T-helper 2 cell treated with Interferon-gamma antibody and Interleukin-4, amounts not matched to agents 100 ng/mL and 5 ng/mL, for 36 hours (primary cell): Measurements from ENCODE around the gene GPX6. TPM values are rescaled to one million over a fixed set of nuclear protein-coding genes. Genes with fewer than 3 reads are reported as not detected.
"Not testable (repeated sequence)": the region's sequence is repeated elsewhere in the genome, so short reads cannot be mapped to it uniquely, and the experiment has no call there.

ENCODE experiments used
- intact Hi-C: fragments of 100-400 bp; cut with micrococcal nuclease; formaldehyde crosslinking; loops from one replicate; pipeline ENCODE4 v1.15.1; 2023
- total RNA-seq: library from RNA; stranded (reverse); gene quantifications from 2 replicates; pipeline ENCODE4 v1.2.3, GENCODE V29; 2022

The GPX6 gene, protein sequence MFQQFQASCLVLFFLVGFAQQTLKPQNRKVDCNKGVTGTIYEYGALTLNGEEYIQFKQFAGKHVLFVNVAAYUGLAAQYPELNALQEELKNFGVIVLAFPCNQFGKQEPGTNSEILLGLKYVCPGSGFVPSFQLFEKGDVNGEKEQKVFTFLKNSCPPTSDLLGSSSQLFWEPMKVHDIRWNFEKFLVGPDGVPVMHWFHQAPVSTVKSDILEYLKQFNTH
- total RNA-seq: not detected in 2 replicates

DNA sequence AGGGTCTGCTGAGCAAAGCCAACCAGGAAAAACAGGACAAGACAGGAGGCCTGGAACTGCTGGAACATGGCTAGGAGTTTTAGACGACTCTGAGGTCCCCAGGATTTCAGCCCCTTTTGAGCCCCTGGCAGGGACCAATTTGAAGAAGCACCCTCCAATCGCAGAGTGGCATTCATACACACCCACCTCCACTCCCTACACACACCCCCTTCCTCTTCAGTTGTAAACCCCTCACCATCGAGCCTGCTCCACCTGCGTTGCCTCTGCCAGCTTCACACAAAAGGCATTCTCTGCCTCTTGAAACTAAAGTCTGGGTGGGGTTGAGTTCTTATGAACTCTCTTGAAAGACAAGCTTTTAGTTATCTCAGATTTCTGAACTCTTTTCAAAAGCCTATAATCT, at the start of gene GPX6:
GPX6 (minus strand) TSS at position 118 of the 400 bp plus-strand sequence; CDS start at position 68, 50 bp downstream.
- intact Hi-C loops: no loop called here

DNA sequence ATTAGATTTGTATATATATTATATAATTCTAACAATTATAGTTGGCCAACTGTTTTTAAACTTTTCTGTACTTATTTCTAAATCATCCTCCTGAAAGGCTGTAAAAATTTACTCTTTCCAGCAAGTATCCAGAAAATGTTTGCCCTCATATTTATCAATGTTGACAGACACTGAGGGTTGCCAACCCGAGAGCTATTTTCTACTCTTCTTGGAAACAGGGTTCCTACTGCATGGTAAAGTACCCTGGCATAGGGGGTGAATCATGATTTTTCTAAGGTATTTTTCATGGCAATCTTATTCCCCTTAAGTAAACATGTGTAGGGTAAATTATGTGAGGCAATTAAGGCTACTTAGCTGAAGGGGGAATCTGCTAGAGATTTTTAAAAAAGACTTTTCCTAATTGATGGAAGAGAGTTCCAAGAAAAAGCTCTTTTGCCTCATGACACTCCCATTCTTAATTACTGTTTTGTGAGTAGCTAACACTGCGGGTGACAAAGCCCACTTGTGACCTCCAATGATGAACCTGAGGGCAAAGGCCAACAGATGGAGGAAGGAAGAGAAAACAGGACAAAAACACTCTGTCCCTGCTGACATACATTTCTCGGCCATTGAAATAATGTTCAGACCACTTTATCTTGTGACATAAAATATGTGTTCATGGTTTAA, 48.0 kb upstream of the GPX6 start:
- intact Hi-C loops: no loop called here

DNA sequence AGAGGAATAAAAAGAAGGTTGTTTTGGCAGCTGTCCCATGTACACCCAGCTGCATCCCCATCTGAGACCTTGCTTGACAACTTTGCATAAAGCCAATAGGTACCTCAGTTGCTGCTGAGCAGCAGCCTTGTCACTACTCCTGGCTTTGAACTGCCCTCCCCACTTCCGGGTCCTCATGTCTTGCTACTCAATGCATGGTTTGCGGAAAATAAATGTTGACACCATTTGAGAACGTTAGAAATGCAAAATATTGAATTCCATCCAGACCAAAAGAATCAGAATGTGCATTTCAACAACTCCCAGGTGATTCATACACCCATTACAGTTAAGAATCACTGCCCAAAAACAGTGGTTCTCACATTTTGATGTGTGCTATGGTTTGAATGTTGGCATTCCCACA, 43.0 kb upstream of the GPX6 start:
- intact Hi-C loops: no loop called here

DNA sequence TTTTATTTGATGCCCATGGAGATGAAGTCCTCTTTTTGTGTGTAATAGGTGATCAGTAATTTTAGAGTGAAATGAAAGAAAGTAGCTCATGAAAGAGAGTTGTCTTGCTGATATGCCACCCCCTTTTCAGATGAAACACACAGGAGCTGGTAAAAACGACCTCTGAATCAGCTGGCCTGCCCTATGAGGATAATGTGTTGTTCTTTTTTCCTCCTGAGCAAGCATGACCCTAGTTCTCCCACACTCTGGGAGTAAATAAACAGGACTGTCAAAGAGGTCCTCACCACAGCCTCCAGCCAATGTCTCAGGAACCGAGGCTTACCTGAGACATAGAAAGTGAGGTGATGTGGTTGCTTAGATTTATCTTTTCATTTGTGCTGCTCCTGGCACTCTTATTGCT, 39.5 kb upstream of the GPX6 start:
- intact Hi-C loops: no loop called here

DNA sequence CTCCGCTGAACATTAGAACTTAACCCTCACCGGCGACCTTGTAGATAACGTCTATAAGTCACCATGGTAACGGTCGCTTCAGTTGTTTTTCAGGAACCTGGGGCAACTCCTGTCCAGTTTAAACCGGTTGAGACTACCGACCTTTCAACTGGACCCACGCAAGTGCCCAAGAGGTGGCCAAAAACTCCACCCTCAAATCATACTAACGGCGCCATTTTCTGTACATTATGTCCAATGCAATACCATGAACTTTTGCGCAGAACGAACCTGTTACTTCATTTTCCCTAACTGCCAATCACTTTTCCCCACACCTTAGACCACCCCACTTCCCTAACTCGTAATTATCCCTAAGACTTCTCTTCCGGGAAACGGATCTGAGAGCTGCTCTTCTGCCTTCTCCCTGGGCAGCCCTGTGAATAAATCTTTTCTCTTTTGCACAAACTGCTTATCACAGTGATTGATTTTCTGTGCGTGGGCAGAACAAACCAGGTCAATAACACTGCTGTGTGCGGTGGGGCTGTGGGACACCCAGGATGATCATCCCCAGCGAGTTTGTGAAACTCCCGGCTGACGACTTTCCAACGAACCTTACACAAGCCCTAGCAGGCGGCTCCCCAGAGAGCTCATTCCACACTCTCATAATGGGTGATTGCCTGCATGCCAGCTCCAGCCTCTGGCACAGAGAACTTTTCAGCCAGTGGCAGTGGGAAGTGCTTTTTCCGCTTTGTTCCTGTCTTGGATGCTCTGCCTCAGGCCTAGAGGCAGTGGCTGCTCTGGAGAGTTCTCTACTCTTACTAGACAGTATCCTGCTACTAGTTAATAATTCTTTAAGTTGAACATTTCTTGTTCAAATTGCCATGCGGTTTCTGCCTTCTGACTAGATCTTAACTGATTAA, 38.6 kb upstream of the GPX6 start:
- intact Hi-C loops: no loop called here

DNA sequence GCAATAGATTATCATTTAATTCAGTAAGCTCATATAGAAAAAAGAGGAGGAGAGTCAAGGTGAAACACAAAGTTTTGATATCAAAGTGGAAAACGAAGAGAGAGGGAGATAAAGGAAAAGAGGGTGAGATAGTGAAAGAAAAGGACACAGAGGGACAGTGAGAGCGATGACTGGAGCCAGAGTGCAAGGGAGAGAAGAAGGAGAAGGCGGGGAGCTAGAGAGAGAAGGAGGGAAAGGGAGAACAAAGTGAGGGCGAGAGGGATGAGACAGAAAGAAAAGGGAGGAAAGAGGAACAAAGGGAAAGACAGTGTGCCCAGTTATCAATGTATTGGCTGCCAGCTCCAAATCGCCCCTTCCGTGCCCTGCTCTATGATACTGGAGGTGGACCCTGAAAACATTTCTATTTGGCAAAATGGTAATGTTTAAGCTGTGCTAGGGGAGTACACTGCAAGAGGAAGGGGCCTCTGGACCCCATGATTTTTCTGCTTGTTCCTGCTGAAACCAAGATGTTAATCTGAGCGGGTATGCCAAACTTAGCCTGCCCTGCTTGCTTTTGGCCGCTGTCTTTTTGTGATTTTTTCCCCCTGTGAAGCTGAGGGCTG, 37.9 kb upstream of the GPX6 start:
- intact Hi-C loops: no loop called here

DNA sequence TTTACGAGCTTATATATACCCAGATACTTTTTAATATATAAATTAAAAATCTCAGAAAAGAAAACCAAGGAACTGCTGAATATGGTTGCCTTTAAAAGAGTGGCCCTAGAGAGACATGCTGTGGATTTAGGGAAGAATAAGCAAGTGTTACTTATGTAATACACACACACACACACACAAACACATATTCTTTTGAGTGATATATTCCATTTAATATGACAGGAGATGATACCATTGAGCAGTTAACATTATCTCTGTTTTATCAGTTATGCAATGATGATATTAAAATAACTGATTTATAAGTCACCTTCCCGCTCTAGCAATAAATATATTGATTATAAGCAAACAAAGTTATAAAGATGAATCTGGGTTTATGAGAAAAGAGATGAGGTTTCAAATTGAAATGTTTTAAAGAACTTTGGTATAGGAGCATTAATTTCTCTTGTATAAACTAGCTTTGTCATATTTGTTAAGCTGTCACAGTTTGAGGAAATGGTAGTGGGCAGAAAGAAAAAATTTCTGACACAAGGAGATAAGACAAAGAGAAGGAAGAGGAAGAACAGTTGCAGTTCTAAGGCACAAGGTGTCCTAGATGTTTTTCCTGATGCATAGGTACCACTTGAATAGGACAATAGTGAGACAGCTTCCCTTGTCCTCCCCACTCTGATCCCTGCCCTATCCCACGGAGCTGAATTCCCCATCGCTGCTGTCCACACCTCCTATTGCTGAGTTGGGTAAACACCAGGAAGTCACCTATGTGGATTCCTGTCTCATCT, 36.5 kb upstream of the GPX6 start:
- intact Hi-C loops: no loop called here

DNA sequence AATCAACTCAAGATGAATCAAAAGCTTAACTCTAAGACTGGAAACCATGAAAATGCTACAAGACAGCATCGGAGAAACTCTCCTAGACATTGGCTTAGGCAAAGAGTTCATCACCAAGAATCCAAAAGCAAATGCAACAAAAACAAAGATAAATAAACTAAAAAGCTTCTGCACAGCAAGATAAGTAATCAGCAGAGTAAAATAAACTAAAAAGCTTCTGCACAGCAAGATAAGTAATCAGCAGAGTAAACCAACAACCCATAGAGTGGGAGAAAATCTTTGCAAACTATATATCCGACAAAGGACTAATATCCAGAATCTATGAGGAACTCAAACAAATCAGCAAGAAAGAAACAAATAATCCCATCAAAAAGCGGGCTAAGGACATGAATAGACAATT, 31.4 kb upstream of the GPX6 start:
- intact Hi-C loops: not testable (repeated sequence)

DNA sequence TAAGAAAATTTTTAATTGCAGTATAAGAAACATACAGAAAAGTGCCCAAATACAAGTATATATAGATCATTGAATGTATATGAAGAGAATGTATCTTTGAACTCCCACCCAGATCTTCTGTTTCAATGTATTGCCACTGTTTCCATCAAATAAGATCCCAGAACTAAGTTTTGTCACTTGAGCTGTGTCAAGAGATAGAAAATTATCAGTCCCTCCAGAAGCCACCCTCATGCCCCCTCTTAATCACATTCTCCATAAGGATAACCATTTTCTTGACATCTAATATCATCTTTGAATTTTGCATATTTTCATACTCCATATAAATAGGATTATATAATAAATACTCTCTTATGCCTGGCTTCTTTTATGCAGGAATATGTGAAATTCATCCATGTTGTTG, 30.4 kb upstream of the GPX6 start:
- intact Hi-C loops: no loop called here

DNA sequence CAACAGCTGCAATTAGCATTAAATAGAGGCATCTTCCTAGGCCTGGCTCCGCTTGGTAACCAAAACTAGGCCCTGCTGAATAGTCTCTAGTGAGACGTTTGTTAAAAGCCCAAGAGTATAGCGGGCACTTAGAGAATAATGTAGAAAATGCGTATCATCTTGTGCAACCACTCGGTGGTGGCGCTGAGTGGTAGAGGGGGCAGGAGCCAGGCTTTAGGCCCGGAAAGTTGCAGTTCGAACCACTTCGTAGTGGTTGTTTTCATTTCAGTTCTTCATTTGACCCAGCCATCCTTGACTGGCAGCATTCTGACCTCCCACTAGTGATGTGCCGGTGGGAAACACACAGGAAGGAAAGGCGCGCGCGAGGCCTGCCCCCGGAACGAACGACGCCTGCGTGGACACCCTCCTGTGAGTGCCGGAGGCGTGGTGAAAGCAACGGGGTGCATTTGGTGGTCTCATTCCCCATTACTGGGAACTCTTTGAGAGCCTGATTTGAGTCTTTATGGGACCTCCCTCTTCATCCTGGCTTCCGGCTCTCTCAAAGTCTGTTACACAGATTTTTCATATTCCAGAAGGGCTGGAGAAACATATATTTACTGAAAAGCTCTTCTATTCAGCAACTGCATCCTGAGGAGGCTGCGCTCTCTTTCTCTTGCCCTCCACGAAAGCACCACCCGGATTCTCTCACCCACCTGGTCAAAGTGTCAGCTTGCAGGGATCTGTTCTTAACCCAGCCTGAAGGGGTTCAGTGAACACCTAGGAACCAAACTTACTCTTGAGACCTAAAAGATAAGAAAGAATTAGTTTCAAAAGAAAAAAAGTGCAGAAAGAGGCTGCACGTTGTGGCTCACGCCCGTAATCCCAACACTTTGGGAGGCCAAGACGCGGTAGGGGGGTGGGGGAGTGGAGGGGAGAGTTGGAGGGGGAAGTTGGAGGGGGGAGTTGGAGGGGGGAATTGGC, 28.3 kb upstream of the GPX6 start:
- intact Hi-C loops: loop anchor here (5.0 kb wide), 2 partner anchors 37 to 57 kb away; no protein-coding TSS in a partner anchor

DNA sequence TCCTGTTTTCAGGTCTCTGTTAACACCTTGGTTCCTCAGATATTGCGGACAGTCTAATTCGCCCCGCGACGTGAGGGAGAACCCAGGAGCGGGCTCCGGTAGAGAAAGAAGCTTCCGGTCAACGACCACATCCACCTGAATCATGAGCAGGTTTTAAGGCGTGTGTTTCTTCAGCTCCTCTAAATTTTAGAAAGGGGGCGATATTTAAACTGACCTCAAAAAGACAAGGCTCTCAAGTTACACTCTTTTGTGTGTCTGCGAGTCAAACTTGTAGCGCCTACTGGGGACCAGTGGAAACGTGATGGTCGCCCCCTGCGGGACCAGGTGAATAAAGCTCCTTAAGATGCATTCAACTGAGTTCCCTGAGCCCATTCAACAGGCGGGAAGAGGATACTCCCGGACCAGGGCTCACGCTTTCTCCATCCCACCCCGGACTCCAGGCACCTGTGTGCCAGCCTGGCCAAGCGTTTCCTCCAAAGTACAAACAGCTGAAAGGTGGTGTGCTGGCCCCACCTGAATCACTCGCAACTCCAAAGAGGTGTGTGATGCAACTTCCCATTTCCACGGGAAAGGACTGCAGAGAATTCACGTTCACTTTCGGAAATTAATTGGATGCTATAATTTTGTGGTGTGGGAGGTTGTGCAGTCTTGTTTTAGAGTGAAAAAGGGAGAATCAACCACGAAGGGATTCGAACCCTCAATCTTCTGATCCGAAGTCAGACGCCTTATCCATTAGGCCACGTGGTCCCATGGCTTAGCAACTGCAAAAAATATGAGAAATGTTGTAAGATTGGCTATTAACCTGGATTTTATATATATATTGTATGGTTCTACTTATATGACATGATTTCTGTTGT, 27.1 kb upstream of the GPX6 start:
- intact Hi-C loops: loop anchor here (5.0 kb wide), 2 partner anchors 35 to 55 kb away; no protein-coding TSS in a partner anchor

DNA sequence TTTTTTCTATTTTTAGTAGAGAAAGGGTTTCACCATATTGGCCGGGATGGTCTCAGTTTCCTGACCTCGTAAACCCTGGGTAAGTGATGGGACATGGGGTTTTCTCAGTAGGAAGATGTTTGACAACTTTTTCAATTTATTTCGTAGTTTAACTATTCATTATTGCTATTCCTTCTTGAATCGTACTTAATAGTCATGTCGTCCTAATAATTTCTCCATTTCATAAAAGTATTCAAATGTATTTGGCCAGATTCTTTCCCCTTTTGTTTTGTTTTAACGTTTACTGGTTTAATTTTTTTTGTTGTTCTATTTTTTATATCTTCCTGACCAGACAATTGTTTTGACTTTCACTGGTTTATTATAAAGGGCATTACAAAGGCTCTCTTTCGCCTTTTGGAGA, 26.4 kb upstream of the GPX6 start:
- intact Hi-C loops: loop anchor here (5.0 kb wide), 2 partner anchors 35 to 55 kb away; no protein-coding TSS in a partner anchor

DNA sequence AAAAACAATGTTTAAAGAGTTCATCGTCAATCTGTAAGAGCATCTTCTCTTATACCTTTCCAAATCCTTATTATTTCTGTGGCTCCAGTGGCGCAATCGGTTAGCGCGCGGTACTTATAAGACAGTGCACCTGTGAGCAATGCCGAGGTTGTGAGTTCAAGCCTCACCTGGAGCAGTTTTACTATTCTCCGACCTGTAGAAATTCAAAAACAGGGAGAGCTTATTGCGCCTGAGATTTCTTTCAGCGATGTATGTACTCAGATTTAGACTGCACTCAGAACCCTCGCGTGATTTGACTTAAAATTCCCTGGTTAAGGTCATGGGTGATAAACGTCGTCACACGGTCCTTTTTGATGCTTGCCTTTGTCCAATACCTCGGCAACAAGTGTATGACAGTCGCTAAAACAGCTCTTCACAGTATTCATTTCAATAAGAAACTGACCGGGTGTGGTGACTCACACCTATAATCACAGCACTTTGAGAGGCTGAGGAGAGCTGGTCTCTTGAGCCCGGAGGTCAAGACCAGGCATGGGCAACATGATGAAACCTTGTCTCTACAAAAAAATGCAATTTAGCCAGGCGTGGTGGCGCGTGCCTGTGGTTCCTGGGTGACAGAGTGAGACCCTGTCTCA, 22.0 kb upstream of the GPX6 start:
- intact Hi-C loops: no loop called here

DNA sequence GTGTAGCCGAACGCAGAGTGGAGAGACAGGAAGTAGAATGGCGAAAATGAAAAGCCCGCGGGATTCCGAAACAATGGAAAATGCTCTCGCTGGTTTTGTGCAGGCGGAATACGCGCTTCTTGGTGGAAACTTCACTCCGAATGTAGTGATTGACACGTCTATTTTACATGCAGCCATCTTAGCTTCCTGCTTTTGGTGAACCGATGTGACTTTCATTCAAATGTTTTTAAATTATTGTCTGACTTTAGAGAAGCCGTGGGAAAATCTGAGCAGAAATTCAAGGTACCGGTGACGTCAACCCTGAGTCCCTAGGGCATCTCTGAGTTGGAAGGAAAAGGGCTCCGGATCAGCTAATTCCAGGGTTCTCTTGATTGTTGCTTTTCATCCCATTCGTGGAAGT, 21.5 kb upstream of the GPX6 start:
- intact Hi-C loops: no loop called here

DNA sequence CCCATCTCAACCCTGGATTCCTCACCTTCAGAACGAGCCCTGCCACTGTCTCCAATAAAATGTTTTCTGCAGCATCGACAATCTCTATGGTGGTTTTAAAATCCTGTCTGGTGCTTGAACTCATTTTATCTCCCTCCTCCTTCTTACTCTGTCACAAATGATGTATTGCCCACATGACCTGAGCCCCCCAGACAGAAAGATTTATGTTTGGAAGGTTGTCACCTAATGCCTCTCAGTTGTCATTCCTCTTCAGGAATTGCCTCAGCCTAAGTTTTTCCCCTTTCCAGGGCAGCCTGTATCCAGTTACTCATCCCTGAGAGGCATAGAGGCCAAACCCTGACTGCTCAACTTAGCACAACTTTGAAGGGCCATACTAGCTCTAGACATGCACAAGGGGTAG, 19.3 kb upstream of the GPX6 start:
- intact Hi-C loops: no loop called here

DNA sequence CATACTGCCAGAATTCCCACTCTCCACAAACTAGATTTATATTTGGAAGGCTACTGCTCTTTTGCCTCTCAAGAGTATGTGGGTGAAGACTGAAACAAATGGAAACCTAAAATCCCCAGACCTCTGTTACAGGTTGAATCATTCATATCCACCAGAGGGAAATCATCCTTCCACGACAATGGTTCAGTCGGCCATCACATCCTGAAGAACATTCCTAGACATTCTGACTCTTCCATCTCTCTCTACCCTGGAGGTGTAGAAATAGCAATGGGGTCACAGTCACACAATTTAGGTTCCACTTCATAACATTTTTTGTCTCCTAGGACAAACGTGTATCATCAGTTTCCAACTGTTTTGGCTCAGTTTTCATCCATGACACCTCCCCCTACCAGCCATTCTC, 18.7 kb upstream of the GPX6 start:
- intact Hi-C loops: no loop called here

DNA sequence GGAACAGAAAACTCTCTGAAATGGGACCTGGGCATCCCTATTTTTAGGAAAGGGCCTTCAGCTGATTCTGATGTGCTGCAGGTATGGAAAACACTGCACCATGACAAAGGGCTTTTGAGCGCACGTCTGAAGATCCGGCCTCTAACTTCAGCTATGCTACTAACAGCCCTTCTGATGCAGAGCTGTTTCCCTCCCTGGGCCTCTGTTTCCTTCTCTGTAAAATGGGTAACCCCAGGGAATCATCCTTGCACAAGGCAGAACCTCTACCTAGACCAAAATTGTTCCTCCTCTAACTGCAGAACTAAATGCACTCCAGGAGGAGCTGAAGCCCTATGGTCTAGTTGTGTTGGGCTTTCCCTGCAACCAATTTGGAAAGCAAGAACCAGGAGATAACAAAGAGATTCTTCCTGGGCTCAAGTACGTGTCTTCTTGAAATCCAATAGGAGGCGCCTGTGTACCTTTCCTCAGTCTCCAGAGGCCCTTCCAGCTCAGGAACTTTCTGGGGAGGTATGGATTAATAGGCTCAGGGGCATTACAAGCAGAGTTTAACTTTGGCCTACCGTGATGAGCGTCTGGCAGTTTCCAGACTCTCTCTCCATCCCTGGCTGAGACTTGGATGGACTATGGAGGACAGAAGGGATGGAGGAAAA, 16.0 kb upstream of the GPX6 start:
- intact Hi-C loops: no loop called here

DNA sequence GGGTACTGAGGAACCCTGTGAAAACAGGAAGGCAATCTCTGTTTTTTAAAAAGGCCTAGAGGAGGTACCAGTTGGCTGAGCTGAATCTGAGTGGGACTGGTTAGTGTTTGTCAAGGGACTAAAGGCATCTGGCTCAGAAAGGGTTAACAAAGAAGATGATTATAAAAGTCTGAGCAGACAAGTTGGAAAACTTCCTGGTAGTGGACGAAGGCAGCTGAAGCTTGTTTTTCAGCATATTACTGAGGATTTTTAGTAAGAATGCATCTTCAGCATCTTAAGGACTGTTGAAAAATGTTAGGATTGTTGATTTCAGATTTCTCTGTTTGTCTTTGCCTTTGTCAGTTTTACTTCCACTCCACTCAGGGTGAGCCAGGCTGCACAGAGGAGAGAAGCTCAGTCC, 15.2 kb upstream of the GPX6 start:
- intact Hi-C loops: no loop called here
